SU-DHL-6 (cell line): ENCODE results near the gene COL21A1.

Experiments used
- CTCF ChIP-seq: fragments of 200-600 bp; sonication (generic); IDR thresholded peaks from one replicate; pipeline ENCODE4 v1.5.1; 2017; ENCODE audit warnings: antibody characterized with exemption, mild to moderate bottlenecking, low read length, moderate library complexity; ENCODE audit not compliant: insufficient read depth, poor library complexity, severe bottlenecking
- EZH2phosphoT487 ChIP-seq: fragments of 200-600 bp; sonication (generic), shearing (Covaris generic); conservative IDR thresholded peaks from 2 replicates; pipeline ENCODE4 v1.6.1; 2018; ENCODE audit warnings: mild to moderate bottlenecking, antibody characterized with exemption, low read length, moderate library complexity, mixed read lengths

- TF ChIP-seq CTCF: no peak
- TF ChIP-seq EZH2phosphoT487: no peak
These were observed 101.8 kb downstream of the COL21A1 start for GRCh38 chr6:56145616-56146015.
